ENCODE data around the gene SCLY.
A peak's percentile ranks its signal among the peaks of the same experiment; 100 is the strongest.

SCLY gene

GRCh38 chr2:238141541-238142318, 80.9 kb downstream of the SCLY start:
- DNase-seq, result peak; percentile 51

- DNase-seq, result no peak
Observed at GRCh38 chr2:238142382-238143205, 81.8 kb downstream of the SCLY start.

- no peak for DNase-seq
Observed at GRCh38 chr2:238143239-238143951, 82.6 kb downstream of the SCLY start.

- no peak for DNase-seq
Observed at GRCh38 chr2:238144262-238144661, 83.5 kb downstream of the SCLY start.

- no peak for DNase-seq
Observed at GRCh38 chr2:238145046-238145445, 84.2 kb downstream of the SCLY start.

- no peak for DNase-seq
Observed at GRCh38 chr2:238145851-238146250, 85.0 kb downstream of the SCLY start.

- DNase-seq, result no peak
Observed at GRCh38 chr2:238146884-238147544, 86.2 kb downstream of the SCLY start.

GRCh38 chr2:238148981-238149380, 88.2 kb downstream of the SCLY start:
- no peak for DNase-seq
